Suprapubic skin (tissue), 4 donors: ENCODE data around the gene ISLR. TPM values are rescaled to one million over a fixed set of nuclear protein-coding genes. Genes with fewer than 3 reads are reported as not detected.

Experiments used
- DNase-seq, 2 donors: peaks; one replicate each; pipeline ENCODE4 v3.0.0-alpha.2; 2019; ENCODE audit warnings: low spot score in 2 of 2
- H3K27ac ChIP-seq: fragments of 200-600 bp; sonication (generic); one replicate; pipeline ENCODE4 v1.5.1; 2019
- H3K27me3 ChIP-seq: fragments of 200-600 bp; sonication (generic); one replicate; pipeline ENCODE4 v1.5.1; 2019
- H3K36me3 ChIP-seq: fragments of 200-600 bp; sonication (generic); one replicate; pipeline ENCODE4 v1.5.1; 2019
- H3K4me1 ChIP-seq: fragments of 200-600 bp; sonication (generic); one replicate; pipeline ENCODE4 v1.5.1; 2019
- H3K4me3 ChIP-seq: fragments of 200-600 bp; sonication (generic); one replicate; pipeline ENCODE4 v1.5.1; 2019; ENCODE audit warnings: mild to moderate bottlenecking
- H3K9me3 ChIP-seq: fragments of 200-600 bp; sonication (generic); one replicate; pipeline ENCODE4 v1.5.1; 2019
- EP300 ChIP-seq: sonication (generic); formaldehyde crosslinking; IDR thresholded peaks from one replicate; pipeline ENCODE4 v1.6.1; 2017; ENCODE audit warnings: antibody characterized with exemption
- POLR2A ChIP-seq, 2 donors: fragments of 450-650 bp; IDR thresholded peaks; one replicate each; pipeline ENCODE4 v1.6.1; 2017; ENCODE audit warnings: antibody characterized with exemption in 2 of 2, mild to moderate bottlenecking in 2 of 2, moderate library complexity in 2 of 2
- POLR2AphosphoS5 ChIP-seq, 3 donors: sonication (generic); formaldehyde crosslinking; IDR thresholded peaks; one replicate each; pipeline ENCODE4 v1.6.1; 2017; ENCODE audit warnings: antibody characterized with exemption in 3 of 3
- WGBS: methylation state at CpG from one replicate; pipeline ENCODE4 v1.1.5; 2018; 5-methylcytosine and 5-hydroxymethylcytosine counted together
- total RNA-seq, 4 donors: library from RNA; depleted of rRNA; stranded (reverse); fragments of >200 nt; gene quantifications; one replicate each; pipeline ENCODE4 v1.1.0, GENCODE V29; 2016
- TF ChIP-seq, protein P1 (sequence below), 2 donors: fragments of 200-600 bp in 1 of 2; fragments of 450-650 bp in 1 of 2; sonication (generic) in 1 of 2; IDR thresholded peaks; one replicate each; pipeline ENCODE4 v1.5.1; 2016 to 2019; ENCODE audit warnings: antibody characterized with exemption in 2 of 2, mild to moderate bottlenecking in 1 of 2, moderate library complexity in 1 of 2

ISLR gene
- total RNA-seq, 4 donors from 2014 or later, result 11.5 to 41.1 (median 18.1) TPM

DNA sequence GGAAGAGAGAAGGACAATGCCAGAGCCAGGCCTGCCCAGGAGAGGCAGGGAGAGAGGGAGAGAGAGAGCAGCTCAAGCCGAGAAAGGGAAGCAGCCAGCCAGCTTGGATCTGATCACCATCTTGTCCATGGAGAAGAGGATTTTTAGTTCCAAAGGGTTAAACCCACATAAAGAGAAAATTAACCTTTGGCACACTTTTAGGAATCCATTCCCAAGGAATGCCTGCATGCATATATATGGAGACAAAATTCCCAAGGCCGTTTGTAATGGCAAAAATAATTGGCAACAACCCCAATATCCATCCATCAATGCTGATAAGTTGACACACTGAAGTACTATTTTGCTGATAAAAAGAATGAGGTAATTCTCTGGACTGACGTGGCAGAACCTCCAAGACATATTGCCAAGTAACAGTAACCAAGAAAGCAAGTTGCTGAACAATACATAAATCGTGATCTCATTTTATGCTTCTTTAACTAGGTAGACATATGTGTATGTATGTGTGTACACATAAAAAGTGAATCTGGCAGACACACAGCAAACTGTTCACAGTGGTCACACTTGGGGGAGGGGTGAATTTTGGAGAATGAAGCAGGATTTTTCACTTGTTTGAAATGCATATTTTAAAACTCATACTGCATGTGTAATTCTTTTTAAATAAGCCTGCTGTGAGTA lies 36.6 kb downstream of the ISLR start:
- no peaks in the 10 kb centered on the region for H3K9me3 ChIP-seq
- 36% methylated on average over 4 of the region's 4 CpGs for WGBS
- no peaks in the 10 kb centered on the region for H3K4me1 ChIP-seq
- DNase-seq, result no peak
- no peak for TF ChIP-seq EP300
- TF ChIP-seq POLR2AphosphoS5 (IDR thresholded peaks at IDR 0.05), result no peak
- TF ChIP-seq POLR2A (IDR thresholded peaks at IDR 0.05), result no peak
- TF ChIP-seq, protein P1, sequence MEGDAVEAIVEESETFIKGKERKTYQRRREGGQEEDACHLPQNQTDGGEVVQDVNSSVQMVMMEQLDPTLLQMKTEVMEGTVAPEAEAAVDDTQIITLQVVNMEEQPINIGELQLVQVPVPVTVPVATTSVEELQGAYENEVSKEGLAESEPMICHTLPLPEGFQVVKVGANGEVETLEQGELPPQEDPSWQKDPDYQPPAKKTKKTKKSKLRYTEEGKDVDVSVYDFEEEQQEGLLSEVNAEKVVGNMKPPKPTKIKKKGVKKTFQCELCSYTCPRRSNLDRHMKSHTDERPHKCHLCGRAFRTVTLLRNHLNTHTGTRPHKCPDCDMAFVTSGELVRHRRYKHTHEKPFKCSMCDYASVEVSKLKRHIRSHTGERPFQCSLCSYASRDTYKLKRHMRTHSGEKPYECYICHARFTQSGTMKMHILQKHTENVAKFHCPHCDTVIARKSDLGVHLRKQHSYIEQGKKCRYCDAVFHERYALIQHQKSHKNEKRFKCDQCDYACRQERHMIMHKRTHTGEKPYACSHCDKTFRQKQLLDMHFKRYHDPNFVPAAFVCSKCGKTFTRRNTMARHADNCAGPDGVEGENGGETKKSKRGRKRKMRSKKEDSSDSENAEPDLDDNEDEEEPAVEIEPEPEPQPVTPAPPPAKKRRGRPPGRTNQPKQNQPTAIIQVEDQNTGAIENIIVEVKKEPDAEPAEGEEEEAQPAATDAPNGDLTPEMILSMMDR (IDR thresholded peaks at IDR 0.05), result no peak
- peaks cover 26% of the 10 kb centered on the region for H3K27me3 ChIP-seq
- H3K27ac ChIP-seq, result no peak overlapping the region
- no peak overlapping the region for H3K4me3 ChIP-seq
- no peaks in the 10 kb centered on the region for H3K36me3 ChIP-seq

DNA sequence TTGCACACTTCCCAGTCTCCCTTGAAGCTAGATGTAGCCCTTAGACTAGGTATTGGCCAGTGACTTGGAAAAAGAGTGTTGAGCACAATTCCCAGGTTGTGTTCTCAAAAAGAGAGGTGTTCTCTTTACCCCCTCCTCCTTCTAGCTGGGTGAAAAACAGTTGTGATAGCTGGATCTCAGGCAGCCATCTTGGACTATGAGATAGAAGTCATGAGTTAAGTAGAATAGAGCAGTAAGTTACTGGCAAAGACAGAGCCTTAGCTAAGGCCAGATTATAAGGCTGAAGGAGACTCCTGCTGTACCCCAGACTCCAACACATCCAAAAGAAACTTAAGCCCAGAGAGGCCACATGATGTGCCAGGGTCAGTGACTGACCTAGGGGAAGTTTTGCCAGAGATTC lies 37.2 kb downstream of the ISLR start:
- H3K36me3 ChIP-seq, result no peaks in the 10 kb centered on the region
- TF ChIP-seq POLR2AphosphoS5 (IDR thresholded peaks at IDR 0.05) (no peak), EP300 (no peak), POLR2A (IDR thresholded peaks at IDR 0.05) (no peak)
- TF ChIP-seq, protein P1 (IDR thresholded peaks at IDR 0.05), result no peak
- no peak overlapping the region for H3K27ac ChIP-seq
- H3K27me3 ChIP-seq, result peaks cover 26% of the 10 kb centered on the region
- no peak overlapping the region for H3K4me3 ChIP-seq
- DNase-seq, result no peak
- H3K9me3 ChIP-seq, result no peaks in the 10 kb centered on the region
- no peaks in the 10 kb centered on the region for H3K4me1 ChIP-seq

DNA sequence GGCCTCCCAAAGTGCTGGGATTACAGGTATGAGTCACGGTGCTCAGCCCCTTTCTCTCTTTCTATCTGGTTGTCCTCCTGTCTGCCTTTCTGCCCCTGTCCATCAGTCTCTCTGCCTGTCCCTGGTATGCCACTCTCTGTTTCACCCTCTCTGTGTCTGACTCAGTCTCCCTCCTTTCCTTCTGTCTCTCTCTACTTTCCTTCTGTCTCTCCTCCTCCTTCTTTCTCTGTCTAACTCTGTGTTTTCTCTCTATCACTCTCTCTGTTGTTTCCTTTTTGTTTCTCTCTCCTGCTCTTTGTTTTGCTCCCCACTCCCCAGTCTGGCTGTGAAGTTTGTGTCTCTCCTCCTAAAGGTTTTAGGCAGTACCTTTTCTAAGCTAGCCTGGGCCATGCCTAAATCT lies 38.1 kb downstream of the ISLR start:
- H3K36me3 ChIP-seq, result no peaks in the 10 kb centered on the region
- DNase-seq, result no peak
- H3K9me3 ChIP-seq, result no peaks in the 10 kb centered on the region
- 96% methylated on average over 1 of the region's 1 CpG for WGBS
- TF ChIP-seq EP300, result no peak
- TF ChIP-seq, protein P1 (IDR thresholded peaks at IDR 0.05), result no peak
- TF ChIP-seq POLR2AphosphoS5 (IDR thresholded peaks at IDR 0.05), result no peak
- TF ChIP-seq POLR2A (IDR thresholded peaks at IDR 0.05), result no peak
- H3K4me1 ChIP-seq, result no peaks in the 10 kb centered on the region
- H3K27me3 ChIP-seq, result peaks cover 28% of the 10 kb centered on the region
- H3K27ac ChIP-seq, result no peak overlapping the region
- no peak overlapping the region for H3K4me3 ChIP-seq

DNA sequence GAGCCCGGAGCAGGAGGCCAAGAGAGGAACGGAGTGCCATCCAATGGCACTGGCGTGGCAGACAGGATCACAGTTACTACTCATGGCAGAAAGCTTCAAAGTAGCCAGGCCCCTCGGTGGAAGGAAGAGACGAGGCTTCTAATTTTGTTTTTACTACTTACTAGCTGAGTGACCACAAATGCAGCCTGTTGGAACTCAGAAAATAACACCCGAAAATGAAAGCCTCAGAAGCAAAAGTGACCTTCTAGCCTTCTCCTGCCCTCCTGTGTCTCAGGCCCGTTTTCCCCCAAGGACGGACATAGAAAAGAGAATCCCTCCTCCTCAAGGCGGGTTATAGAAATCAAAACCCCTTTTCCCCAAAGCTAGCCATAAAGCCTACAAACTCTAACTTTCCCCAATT lies 39.0 kb downstream of the ISLR start:
- Histone ChIP-seq H3K27me3 (peaks cover 26% of the 10 kb centered on the region), H3K4me1 (no peaks in the 10 kb centered on the region), H3K27ac (no peak overlapping the region), H3K4me3 (no peak overlapping the region), H3K9me3 (no peaks in the 10 kb centered on the region), H3K36me3 (no peaks in the 10 kb centered on the region)
- 94% methylated on average over 9 of the region's 9 CpGs for WGBS
- no peak for TF ChIP-seq EP300
- TF ChIP-seq POLR2AphosphoS5 (IDR thresholded peaks at IDR 0.05), result no peak
- TF ChIP-seq, protein P1 (IDR thresholded peaks at IDR 0.05), result no peak
- no peak for TF ChIP-seq POLR2A (IDR thresholded peaks at IDR 0.05)
- DNase-seq, result no peak

DNA sequence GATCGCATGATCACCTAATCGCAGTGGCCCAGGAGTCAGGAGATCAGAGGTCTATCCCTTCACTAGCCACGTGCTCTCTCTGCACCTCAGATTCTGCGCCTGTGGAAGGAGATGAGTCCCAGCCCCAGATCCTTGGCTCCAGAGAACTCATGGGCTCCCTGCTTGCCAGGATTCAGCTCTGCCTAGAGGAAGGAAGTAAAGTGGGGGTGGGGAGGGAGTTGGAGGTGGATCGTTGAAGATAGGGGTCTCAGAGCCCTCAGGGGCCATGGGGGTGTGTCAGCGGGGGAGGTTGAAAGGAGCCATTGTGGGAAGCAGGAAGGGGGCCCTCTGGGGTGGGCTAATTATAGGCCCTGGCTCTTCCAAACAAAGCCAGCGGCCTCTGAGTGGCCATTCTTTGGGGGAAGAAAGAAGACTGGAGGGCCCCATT lies 40.4 kb downstream of the ISLR start:
- Histone ChIP-seq H3K27me3 (peaks cover 24% of the 10 kb centered on the region), H3K36me3 (no peaks in the 10 kb centered on the region), H3K27ac (no peak overlapping the region), H3K9me3 (no peaks in the 10 kb centered on the region), H3K4me1 (no peaks in the 10 kb centered on the region), H3K4me3 (no peak overlapping the region)
- TF ChIP-seq POLR2A (IDR thresholded peaks at IDR 0.05), result no peak
- no peak for TF ChIP-seq EP300
- no peak for TF ChIP-seq POLR2AphosphoS5 (IDR thresholded peaks at IDR 0.05)
- TF ChIP-seq, protein P1 (IDR thresholded peaks at IDR 0.05), result no peak
- no peak for DNase-seq
- 71% methylated on average over 7 of the region's 7 CpGs for WGBS
